B cell (primary cell): ENCODE data around the gene SSBP2. TPM values are rescaled to one million over a fixed set of nuclear protein-coding genes. Genes with fewer than 3 reads are reported as not detected.
A peak's percentile ranks its signal among the peaks of the same experiment; 100 is the strongest.

Experiments used
- ATAC-seq: fragments of 200-7000 bp; cut with Tn5 transposase; one replicate; pipeline ENCODE4 v1.10.0; 2021; ENCODE audit warnings: low read depth, mild to moderate bottlenecking, moderate number of reproducible peaks, moderate library complexity
- CTCF ChIA-PET: fragments of 350-600 bp; sonication (Branson Sonifier 250); formaldehyde crosslinking; loops from one replicate; lab custom pipeline; 2021; ENCODE audit warnings: antibody characterized with exemption, inconsistent platforms; lab: Charles Lee
- POLR2A ChIA-PET: fragments of 350-600 bp; sonication (Branson Sonifier 250); formaldehyde crosslinking; loops from one replicate; lab custom pipeline; 2021; ENCODE audit warnings: antibody characterized with exemption; lab: Charles Lee
- DNase-seq: peaks from one replicate; pipeline ENCODE4 v3.0.0; 2013
- H2AFZ ChIP-seq: 2 replicates; pipeline ENCODE4 v1.6.1; 2012; ENCODE audit warnings: mild to moderate bottlenecking, low read depth, low read length; ENCODE audit not compliant: insufficient read depth, poor library complexity, severe bottlenecking
- H3K27ac ChIP-seq, 2 donors: 1 replicate in 1 of 2; 2 replicates in 1 of 2; pipeline ENCODE4 v1.5.1; 2012 to 2013; ENCODE audit warnings: low read length in 2 of 2, mild to moderate bottlenecking in 2 of 2, moderate library complexity in 1 of 2
- H3K27me3 ChIP-seq, 4 experiments: fragments of 200-600 bp in 1 of 4; sonication (generic) in 1 of 4; replicated peaks in 1 of 4; 1 replicate in 2 of 4; 2 replicates in 2 of 4; pipeline versions ENCODE4 v1.6.1 to v1.7.0; 2013 to 2016; ENCODE audit warnings: low read length in 3 of 4, mild to moderate bottlenecking in 2 of 4, mixed read lengths in 1 of 4, moderate library complexity in 1 of 4; ENCODE audit not compliant: insufficient read depth in 4 of 4, control insufficient read depth in 3 of 4; ENCODE audit errors: control extremely low read depth in 1 of 4
- H3K36me3 ChIP-seq, 2 experiments: replicated peaks in 1 of 2; 1 replicate in 1 of 2; 2 replicates in 1 of 2; pipeline versions ENCODE4 v1.6.1 to v1.7.1; 2013; ENCODE audit warnings: low read length in 1 of 2; ENCODE audit not compliant: insufficient read depth in 2 of 2, control insufficient read depth in 1 of 2; ENCODE audit errors: control extremely low read depth in 1 of 2, extremely low read depth in 1 of 2
- H3K4me1 ChIP-seq, 2 donors: fragments of 200-600 bp in 1 of 2; sonication (generic) in 1 of 2; 1 replicate in 1 of 2; 2 replicates in 1 of 2; pipeline versions ENCODE4 v1.5.1 to v1.6.1; 2013 to 2017; ENCODE audit warnings: low read length in 2 of 2; ENCODE audit not compliant: control insufficient read depth in 2 of 2, insufficient read depth in 2 of 2
- H3K4me2 ChIP-seq: replicated peaks from 2 replicates; pipeline ENCODE3; 2012; ENCODE audit warnings: mild to moderate bottlenecking, low read depth, low read length; ENCODE audit not compliant: poor library complexity, severe bottlenecking
- H3K4me3 ChIP-seq, 5 experiments: fragments of 200-600 bp in 1 of 5; sonication (generic) in 1 of 5; 1 replicate in 3 of 5; 2 replicates in 2 of 5; pipeline versions ENCODE4 v1.5.1 to v1.7.0; 2011 to 2016; ENCODE audit warnings: low read length in 4 of 5, mild to moderate bottlenecking in 4 of 5, low read depth in 2 of 5, control low read depth in 1 of 5, moderate library complexity in 1 of 5; ENCODE audit not compliant: insufficient read depth in 1 of 5; ENCODE audit errors: control extremely low read depth in 1 of 5, extremely low read depth in 1 of 5
- H3K79me2 ChIP-seq: fragments of 200-600 bp; sonication (generic); one replicate; pipeline ENCODE4 v1.6.0; 2016; ENCODE audit warnings: low read length; ENCODE audit not compliant: control insufficient read depth, insufficient read depth
- H3K9ac ChIP-seq: fragments of 200-600 bp; sonication (generic); 2 replicates; pipeline ENCODE4 v1.6.1; 2017; ENCODE audit warnings: mild to moderate bottlenecking, low read length, moderate library complexity
- H3K9me3 ChIP-seq, 3 donors: one replicate each; pipeline versions ENCODE4 v1.6.1 to v1.7.1; 2013; ENCODE audit warnings: low read length in 2 of 3; ENCODE audit not compliant: control insufficient read depth in 2 of 3, insufficient read depth in 1 of 3; ENCODE audit errors: control extremely low read depth in 1 of 3
- H4K20me1 ChIP-seq: 2 replicates; pipeline ENCODE4 v1.6.0; 2012; ENCODE audit warnings: mild to moderate bottlenecking, low read length; ENCODE audit not compliant: insufficient read depth, control insufficient read depth, poor library complexity, severe bottlenecking
- H3K27ac Mint-ChIP-seq: one replicate; pipeline ENCODE4 v1.8.0; 2021; ENCODE audit warnings: mixed read lengths
- H3K27me3 Mint-ChIP-seq: one replicate; pipeline ENCODE4 v1.8.0; 2021; ENCODE audit warnings: mixed read lengths
- H3K4me1 Mint-ChIP-seq: one replicate; pipeline ENCODE4 v1.8.0; 2021; ENCODE audit warnings: mixed read lengths
- H3K4me3 Mint-ChIP-seq: one replicate; pipeline ENCODE4 v1.8.0; 2021; ENCODE audit warnings: mixed read lengths
- H3K9me3 Mint-ChIP-seq: one replicate; pipeline ENCODE4 v1.8.0; 2022; ENCODE audit warnings: mixed read lengths; ENCODE audit not compliant: insufficient read depth
- CTCF ChIP-seq: fragments of 200-600 bp; IDR thresholded peaks from one replicate; pipeline ENCODE4 v1.8.0; 2022; ENCODE audit warnings: antibody characterized with exemption, mild to moderate bottlenecking
- EZH2 ChIP-seq: IDR thresholded peaks from 2 replicates; pipeline ENCODE4 v1.6.1; 2012; ENCODE audit warnings: borderline replicate concordance, low read depth, mild to moderate bottlenecking, moderate library complexity, low read length; ENCODE audit not compliant: insufficient read depth, poor library complexity, severe bottlenecking
- WGBS: methylation state at CpG from one replicate; pipeline ENCODE4 v1.1.5; 2013; ENCODE audit warnings: missing lambda C conversion rate; ENCODE audit not compliant: insufficient coverage; 5-methylcytosine and 5-hydroxymethylcytosine counted together
- intact Hi-C: fragments of 100-400 bp; cut with micrococcal nuclease; formaldehyde crosslinking; loops from one replicate; pipeline ENCODE4 v1.10.0; 2022
- polyA plus RNA-seq: library from polyadenylated mRNA; depleted of rRNA; stranded (reverse); fragments of >200 nt; gene quantifications from 2 replicates; pipeline ENCODE4 v1.2.3, GENCODE V29; 2012
- total RNA-seq, 2 donors: library from RNA; stranded (reverse); fragments of 120-200 nt in 1 of 2; gene quantifications; 1 replicate in 1 of 2; 2 replicates in 1 of 2; pipeline versions ENCODE4 v1.2.3 to v1.2.4, GENCODE V29; 2013 to 2022

Gene SSBP2
- total and polyA plus RNA-seq, 2 donors (not counting 1 experiment from before 2014, with no cell fraction given), result 40.9 to 49.6 TPM

GRCh38 chr5:81748556-81748955 is 2.3 kb downstream of the SSBP2 start:
- Histone ChIP-seq H3K4me2 (peak overlapping the region; percentile 63), H3K79me2 (peaks cover 54% of the 10 kb centered on the region), H3K27ac (peak overlapping the region in 1 of 2 donors; percentile 79), H3K36me3 (no peaks in the 10 kb centered on the region), H3K4me1 (peaks cover 17 to 33% of the 10 kb centered on the region in 2 donors), H2AFZ (no peak overlapping the region), H3K27me3 (no peaks in the 10 kb centered on the region), H3K9me3 (no peaks in the 10 kb centered on the region), H4K20me1 (peaks cover 15% of the 10 kb centered on the region), H3K9ac (no peak overlapping the region), H3K4me3 (no peak overlapping the region)
- H3K4me1 Mint-ChIP-seq, result peaks cover 45% of the 10 kb centered on the region
- ChIA-PET CTCF (interaction anchor here (1.0 to 4.3 kb wide), 3 partner anchors 103 to 417 kb away, joined by 3 to 52 read pairs (median 5); no protein-coding TSS in a partner anchor), POLR2A (interaction anchor here (0.6 kb wide), 1 partner anchor 102 kb away, joined by 7 read pairs; no protein-coding TSS in a partner anchor)
- peak overlapping the region; percentile 99 for H3K27ac Mint-ChIP-seq
- no peaks in the 10 kb centered on the region for H3K27me3 Mint-ChIP-seq
- no peak for DNase-seq
- no peak for ATAC-seq
- peak overlapping the region; percentile 97 for H3K4me3 Mint-ChIP-seq
- WGBS, result no CpG with 5 or more reads among the region's 3 CpGs
- TF ChIP-seq EZH2 (no peak), CTCF (no peak)
- H3K9me3 Mint-ChIP-seq, result no peaks in the 10 kb centered on the region
- intact Hi-C loops, result loop anchor here (2.0 to 10.0 kb wide), 2 partner anchors 14 to 114 kb away; no protein-coding TSS in a partner anchor

DNA sequence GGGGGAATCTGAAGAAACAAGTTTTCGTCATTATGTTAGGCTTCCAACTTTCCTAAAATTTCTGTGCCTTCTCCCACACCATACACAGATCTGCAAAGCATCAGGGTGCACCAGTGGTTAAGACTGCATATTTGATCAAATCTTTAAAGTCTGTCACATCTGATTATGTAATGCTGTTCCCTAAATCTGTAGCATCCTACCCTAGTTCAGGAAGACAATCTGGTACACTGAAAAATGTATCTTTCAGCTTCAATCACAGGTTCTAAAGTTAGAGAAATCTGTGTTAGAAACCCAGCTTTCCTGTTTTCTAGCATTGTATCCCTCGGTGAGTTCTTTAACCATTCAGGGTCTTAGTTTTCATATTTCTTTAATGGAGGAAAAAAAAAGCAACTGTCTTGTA is 3.9 kb downstream of the SSBP2 start:
- POLR2A ChIA-PET, result no interaction called here
- intact Hi-C loops, result loop anchor here (10.0 kb wide), 1 partner anchor 112 kb away; no protein-coding TSS in a partner anchor
- no peak overlapping the region for H3K9ac ChIP-seq

More for the DNA sequence above, 3.9 kb downstream of the SSBP2 start:
- Mint-ChIP-seq H3K27ac (no peak overlapping the region), H3K9me3 (no peaks in the 10 kb centered on the region), H3K4me3 (no peak overlapping the region), H3K4me1 (peaks cover 45% of the 10 kb centered on the region), H3K27me3 (no peaks in the 10 kb centered on the region)
- DNase-seq (no peak), ATAC-seq (no peak)
- Histone ChIP-seq H3K9me3 (no peaks in the 10 kb centered on the region), H4K20me1 (peaks cover 27% of the 10 kb centered on the region), H3K27ac (no peak overlapping the region), H3K36me3 (no peaks in the 10 kb centered on the region), H3K4me2 (peak overlapping the region; percentile 2), H3K27me3 (no peaks in the 10 kb centered on the region), H3K4me1 (peaks cover 13 to 30% of the 10 kb centered on the region in 2 donors), H3K4me3 (no peak overlapping the region), H2AFZ (no peak overlapping the region), H3K79me2 (peaks cover 69% of the 10 kb centered on the region)
- no peak for TF ChIP-seq EZH2
- no peak for TF ChIP-seq CTCF
- no CpG with 5 or more reads among the region's 2 CpGs for WGBS
- CTCF ChIA-PET, result no interaction called here
